Neural cell (in vitro differentiated cells): Measurements from ENCODE around the gene SPOCK1. TPM values are rescaled to one million over a fixed set of nuclear protein-coding genes. Genes with fewer than 3 reads are reported as not detected.

Experiments
- H2AFZ ChIP-seq: fragments of 200-600, 300-800 bp; sonication (generic), shearing (Covaris generic); 2 replicates; pipeline ENCODE4 v1.6.0; 2014; ENCODE audit warnings: low read depth, mild to moderate bottlenecking, antibody characterized with exemption, low read length, moderate library complexity
- H3F3A ChIP-seq: fragments of 200-600 bp; shearing (Covaris generic); 2 replicates; pipeline ENCODE4 v1.6.1; 2016; ENCODE audit warnings: mild to moderate bottlenecking, moderate library complexity, mixed read lengths, antibody characterized with exemption, low read length; ENCODE audit not compliant: insufficient read depth, poor library complexity, severe bottlenecking
- H3K27ac ChIP-seq: fragments of 200-600, 300-800 bp; sonication (generic), shearing (Covaris generic); 2 replicates; pipeline ENCODE4 v1.5.1; 2014; ENCODE audit warnings: mild to moderate bottlenecking, low read length, moderate library complexity
- H3K27me3 ChIP-seq: fragments of 300-800, 200-600 bp; sonication (generic), shearing (Covaris generic); 2 replicates; pipeline ENCODE4 v1.6.0; 2014; ENCODE audit warnings: mild to moderate bottlenecking, low read depth, low read length, moderate library complexity; ENCODE audit not compliant: insufficient read depth
- H3K36me3 ChIP-seq: fragments of 300-800, 200-600 bp; sonication (generic), shearing (Covaris generic); 2 replicates; pipeline ENCODE4 v1.5.1; 2014; ENCODE audit warnings: mild to moderate bottlenecking, antibody characterized with exemption, low read length, moderate library complexity; ENCODE audit not compliant: insufficient read depth
- H3K4me2 ChIP-seq: fragments of 300-800, 200-600 bp; sonication (generic), shearing (Covaris generic); 2 replicates; pipeline ENCODE4 v1.6.0; 2014; ENCODE audit warnings: mild to moderate bottlenecking, low read length
- H3K4me3 ChIP-seq: fragments of 300-800, 200-600 bp; sonication (generic), shearing (Covaris generic); 2 replicates; pipeline ENCODE4 v1.5.1; 2014; ENCODE audit warnings: mild to moderate bottlenecking, low read length, moderate library complexity
- H3K79me2 ChIP-seq: fragments of 200-600 bp; shearing (Covaris generic); replicated peaks from 2 replicates; pipeline ENCODE4 v1.6.0; 2014; ENCODE audit warnings: mild to moderate bottlenecking, low read length, moderate library complexity; ENCODE audit not compliant: insufficient read depth
- H3K9ac ChIP-seq: fragments of 300-800, 200-600 bp; sonication (generic), shearing (Covaris generic); 2 replicates; pipeline ENCODE4 v1.6.1; 2016; ENCODE audit warnings: mild to moderate bottlenecking, low read length, mixed read lengths
- H3K9me2 ChIP-seq: fragments of 200-600 bp; shearing (Covaris generic); 2 replicates; pipeline ENCODE4 v1.6.1; 2016; ENCODE audit warnings: mild to moderate bottlenecking, low read length, mixed read lengths; ENCODE audit not compliant: insufficient read depth
- H3K9me3 ChIP-seq: fragments of 200-600, 300-800 bp; sonication (generic), shearing (Covaris generic); 2 replicates; pipeline ENCODE4 v1.6.1; 2016; ENCODE audit warnings: mild to moderate bottlenecking, mixed run types, low read length, moderate library complexity, mixed read lengths
- H4K20me1 ChIP-seq: fragments of 200-600 bp; shearing (Covaris generic); 2 replicates; pipeline ENCODE4 v1.6.1; 2016; ENCODE audit warnings: mild to moderate bottlenecking, mixed run types; ENCODE audit not compliant: insufficient read depth
- EP300 ChIP-seq: fragments of 450-650 bp; conservative IDR thresholded peaks from 2 replicates; pipeline ENCODE4 v1.6.1; 2014; ENCODE audit warnings: antibody characterized with exemption, mild to moderate bottlenecking, moderate library complexity; ENCODE audit not compliant: poor library complexity, severe bottlenecking
- EZH2 ChIP-seq: fragments of 200-600, 300-800 bp; shearing (Covaris generic), sonication (generic); IDR thresholded peaks from 2 replicates; pipeline ENCODE4 v1.6.1; 2014; ENCODE audit warnings: antibody characterized with exemption, low read length, borderline replicate concordance, mild to moderate bottlenecking; ENCODE audit not compliant: insufficient read depth, poor library complexity, severe bottlenecking
- MXI1 ChIP-seq: fragments of 450-650 bp; conservative IDR thresholded peaks from 2 replicates; pipeline ENCODE4 v1.6.1; 2014; ENCODE audit warnings: antibody characterized with exemption, mild to moderate bottlenecking; ENCODE audit not compliant: poor library complexity, severe bottlenecking
- POLR2AphosphoS5 ChIP-seq: IDR thresholded peaks from 2 replicates; pipeline ENCODE4 v1.6.1; 2012
- RAD21 ChIP-seq: fragments of 450-650 bp; conservative IDR thresholded peaks from 2 replicates; pipeline ENCODE4 v1.6.1; 2014; ENCODE audit warnings: antibody characterized with exemption, mild to moderate bottlenecking, moderate library complexity
- SMC3 ChIP-seq: fragments of 450-650 bp; conservative IDR thresholded peaks from 2 replicates; pipeline ENCODE4 v1.6.1; 2014; ENCODE audit warnings: antibody characterized with exemption, mild to moderate bottlenecking, moderate library complexity; ENCODE audit not compliant: poor library complexity
- TAF1 ChIP-seq: IDR thresholded peaks from 2 replicates; pipeline ENCODE4 v1.6.1; 2012; ENCODE audit warnings: low read depth
- polyA plus RNA-seq: library from polyadenylated mRNA; depleted of rRNA; stranded (reverse); fragments of >200 nt; gene quantifications from 2 replicates; pipeline ENCODE4 v1.2.3, GENCODE V29; 2014
- TF ChIP-seq, protein P1 (sequence below): IDR thresholded peaks from 2 replicates; pipeline ENCODE4 v1.6.1; 2012; ENCODE audit warnings: borderline replicate concordance
- TF ChIP-seq, protein P2 (sequence below): fragments of 450-650 bp; IDR thresholded peaks from 2 replicates; pipeline ENCODE4 v1.5.1; 2014; ENCODE audit warnings: antibody characterized with exemption, mild to moderate bottlenecking, moderate library complexity; ENCODE audit not compliant: poor library complexity, severe bottlenecking

Gene SPOCK1
- polyA plus RNA-seq, 1 donor from 2014 or later, result 33.6 TPM

DNA sequence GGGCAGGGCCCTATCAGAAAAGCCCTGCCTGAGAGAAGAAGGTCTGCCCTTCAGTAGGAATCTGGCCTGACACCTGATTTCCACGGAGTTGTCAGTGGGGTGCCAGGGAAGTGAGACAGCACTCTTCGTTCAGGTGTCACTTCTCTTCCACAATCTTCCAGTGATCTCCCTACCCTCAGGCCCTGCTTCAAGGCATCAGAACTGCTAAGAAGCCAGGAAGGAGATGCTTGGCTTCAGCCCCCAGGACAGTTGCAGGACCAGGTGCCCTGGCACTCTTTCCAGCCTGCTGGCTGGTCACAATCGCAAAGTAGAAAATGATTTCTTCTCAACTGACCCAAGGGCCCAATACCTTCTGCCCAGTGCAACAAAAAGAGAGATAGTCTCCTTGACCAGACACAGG, 50.3 kb downstream of the SPOCK1 start:
- Histone ChIP-seq H3F3A (no peaks in the 10 kb centered on the region), H3K27ac (no peak overlapping the region), H3K9ac (no peak overlapping the region), H2AFZ (no peak overlapping the region), H3K4me3 (no peak overlapping the region), H3K79me2 (no peaks in the 10 kb centered on the region), H3K9me3 (no peaks in the 10 kb centered on the region), H3K27me3 (no peaks in the 10 kb centered on the region), H3K9me2 (no peaks in the 10 kb centered on the region), H4K20me1 (no peaks in the 10 kb centered on the region), H3K36me3 (no peaks in the 10 kb centered on the region), H3K4me2 (no peak overlapping the region)
- TF ChIP-seq, protein P1, sequence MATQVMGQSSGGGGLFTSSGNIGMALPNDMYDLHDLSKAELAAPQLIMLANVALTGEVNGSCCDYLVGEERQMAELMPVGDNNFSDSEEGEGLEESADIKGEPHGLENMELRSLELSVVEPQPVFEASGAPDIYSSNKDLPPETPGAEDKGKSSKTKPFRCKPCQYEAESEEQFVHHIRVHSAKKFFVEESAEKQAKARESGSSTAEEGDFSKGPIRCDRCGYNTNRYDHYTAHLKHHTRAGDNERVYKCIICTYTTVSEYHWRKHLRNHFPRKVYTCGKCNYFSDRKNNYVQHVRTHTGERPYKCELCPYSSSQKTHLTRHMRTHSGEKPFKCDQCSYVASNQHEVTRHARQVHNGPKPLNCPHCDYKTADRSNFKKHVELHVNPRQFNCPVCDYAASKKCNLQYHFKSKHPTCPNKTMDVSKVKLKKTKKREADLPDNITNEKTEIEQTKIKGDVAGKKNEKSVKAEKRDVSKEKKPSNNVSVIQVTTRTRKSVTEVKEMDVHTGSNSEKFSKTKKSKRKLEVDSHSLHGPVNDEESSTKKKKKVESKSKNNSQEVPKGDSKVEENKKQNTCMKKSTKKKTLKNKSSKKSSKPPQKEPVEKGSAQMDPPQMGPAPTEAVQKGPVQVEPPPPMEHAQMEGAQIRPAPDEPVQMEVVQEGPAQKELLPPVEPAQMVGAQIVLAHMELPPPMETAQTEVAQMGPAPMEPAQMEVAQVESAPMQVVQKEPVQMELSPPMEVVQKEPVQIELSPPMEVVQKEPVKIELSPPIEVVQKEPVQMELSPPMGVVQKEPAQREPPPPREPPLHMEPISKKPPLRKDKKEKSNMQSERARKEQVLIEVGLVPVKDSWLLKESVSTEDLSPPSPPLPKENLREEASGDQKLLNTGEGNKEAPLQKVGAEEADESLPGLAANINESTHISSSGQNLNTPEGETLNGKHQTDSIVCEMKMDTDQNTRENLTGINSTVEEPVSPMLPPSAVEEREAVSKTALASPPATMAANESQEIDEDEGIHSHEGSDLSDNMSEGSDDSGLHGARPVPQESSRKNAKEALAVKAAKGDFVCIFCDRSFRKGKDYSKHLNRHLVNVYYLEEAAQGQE, result no peak
- TF ChIP-seq, protein P2, sequence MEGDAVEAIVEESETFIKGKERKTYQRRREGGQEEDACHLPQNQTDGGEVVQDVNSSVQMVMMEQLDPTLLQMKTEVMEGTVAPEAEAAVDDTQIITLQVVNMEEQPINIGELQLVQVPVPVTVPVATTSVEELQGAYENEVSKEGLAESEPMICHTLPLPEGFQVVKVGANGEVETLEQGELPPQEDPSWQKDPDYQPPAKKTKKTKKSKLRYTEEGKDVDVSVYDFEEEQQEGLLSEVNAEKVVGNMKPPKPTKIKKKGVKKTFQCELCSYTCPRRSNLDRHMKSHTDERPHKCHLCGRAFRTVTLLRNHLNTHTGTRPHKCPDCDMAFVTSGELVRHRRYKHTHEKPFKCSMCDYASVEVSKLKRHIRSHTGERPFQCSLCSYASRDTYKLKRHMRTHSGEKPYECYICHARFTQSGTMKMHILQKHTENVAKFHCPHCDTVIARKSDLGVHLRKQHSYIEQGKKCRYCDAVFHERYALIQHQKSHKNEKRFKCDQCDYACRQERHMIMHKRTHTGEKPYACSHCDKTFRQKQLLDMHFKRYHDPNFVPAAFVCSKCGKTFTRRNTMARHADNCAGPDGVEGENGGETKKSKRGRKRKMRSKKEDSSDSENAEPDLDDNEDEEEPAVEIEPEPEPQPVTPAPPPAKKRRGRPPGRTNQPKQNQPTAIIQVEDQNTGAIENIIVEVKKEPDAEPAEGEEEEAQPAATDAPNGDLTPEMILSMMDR, result no peak
- TF ChIP-seq MXI1, result no peak
- no peak for TF ChIP-seq RAD21
- TF ChIP-seq SMC3, result no peak
- TF ChIP-seq TAF1, result no peak
- no peak for TF ChIP-seq EZH2
- no peak for TF ChIP-seq POLR2AphosphoS5
- no peak for TF ChIP-seq EP300

DNA sequence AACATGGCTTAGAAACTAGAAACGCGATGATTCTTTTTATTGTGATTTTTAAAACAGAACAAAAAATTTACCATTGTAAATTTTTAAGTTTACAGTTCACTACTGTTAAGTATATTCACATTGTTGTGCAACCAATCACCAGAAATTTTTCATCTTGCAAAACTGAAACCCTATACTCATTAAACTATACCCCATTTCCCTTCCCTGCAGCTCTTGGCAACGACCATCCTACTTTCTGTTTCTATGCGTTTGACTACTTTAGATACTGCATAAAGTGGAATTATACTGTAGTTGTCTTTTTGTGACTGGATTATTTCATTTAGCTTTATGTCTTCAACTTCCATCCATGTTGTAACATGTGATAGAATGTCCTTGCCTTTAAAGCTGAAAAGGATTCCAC, 52.5 kb downstream of the SPOCK1 start:
- Histone ChIP-seq H4K20me1 (no peaks in the 10 kb centered on the region), H3K4me2 (no peak overlapping the region), H3K79me2 (no peaks in the 10 kb centered on the region), H3K36me3 (no peaks in the 10 kb centered on the region), H3K9ac (no peak overlapping the region), H2AFZ (no peak overlapping the region), H3K9me3 (no peaks in the 10 kb centered on the region), H3K27me3 (no peaks in the 10 kb centered on the region), H3F3A (no peaks in the 10 kb centered on the region), H3K9me2 (no peaks in the 10 kb centered on the region), H3K4me3 (no peak overlapping the region), H3K27ac (no peak overlapping the region)
- TF ChIP-seq EP300, result no peak
- TF ChIP-seq, protein P1, result no peak
- TF ChIP-seq TAF1, result no peak
- TF ChIP-seq, protein P2, result no peak
- no peak for TF ChIP-seq EZH2
- no peak for TF ChIP-seq MXI1
- no peak for TF ChIP-seq SMC3
- no peak for TF ChIP-seq RAD21
- TF ChIP-seq POLR2AphosphoS5, result no peak
